ENCODE measurements around the gene MAGI3.

The MAGI3 gene

GRCh38 chr1:113437554-113438341 lies 47.4 kb downstream of the MAGI3 start:
- Histone ChIP-seq H3K4me1 (ENCODE audit: insufficient read depth, low read length) (no peaks in the 10 kb centered on the region), H3K4me3 (ENCODE audit: low read length) (no peak overlapping the region), H2AFZ (ENCODE audit: low read depth, low read length) (no peak overlapping the region), H3K36me3 (ENCODE audit: insufficient read depth, low read length) (no peaks in the 10 kb centered on the region), H3K27me3 (ENCODE audit: insufficient read depth, low read length) (no peaks in the 10 kb centered on the region), H3K9me3 (ENCODE audit: low read length) (no peaks in the 10 kb centered on the region)

DNA sequence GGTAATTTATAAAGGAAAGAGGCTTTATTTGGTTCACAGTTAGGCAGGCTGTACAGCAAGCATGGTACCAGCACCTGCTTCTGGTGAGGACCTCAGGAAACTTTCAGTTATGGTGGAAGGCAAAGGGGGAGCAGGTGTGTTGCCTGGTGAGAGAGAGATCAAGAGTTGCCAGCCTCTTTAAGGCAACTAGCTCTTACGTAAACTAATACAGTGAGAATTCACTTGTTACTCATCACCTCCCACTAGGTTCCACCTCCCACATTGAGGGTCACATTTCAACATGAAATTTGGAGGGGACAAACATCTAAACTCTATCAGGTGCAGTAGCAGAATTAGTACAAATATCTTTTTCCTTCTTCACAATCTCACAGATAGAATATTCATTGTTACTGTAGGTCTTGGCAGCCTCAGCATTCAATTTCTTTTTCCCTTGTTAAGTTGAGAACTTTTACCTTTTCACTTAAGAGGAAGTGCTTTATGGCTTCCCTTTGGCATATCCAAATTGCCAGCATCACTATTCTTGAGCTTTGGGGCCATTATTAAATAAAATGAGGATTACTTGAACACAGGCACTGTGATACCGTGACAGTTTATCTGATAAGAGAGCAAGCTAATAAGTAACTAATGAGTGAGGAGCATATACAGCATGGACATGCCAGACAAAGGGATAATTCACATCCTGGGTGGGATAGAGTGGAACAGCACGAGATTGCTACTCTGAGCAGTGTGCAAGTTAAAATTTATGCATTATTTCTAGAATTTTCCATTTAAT lies 48.4 kb downstream of the MAGI3 start:
- H3K9me3 ChIP-seq (ENCODE audit: low read length), result no peaks in the 10 kb centered on the region
- no peaks in the 10 kb centered on the region for H3K27me3 ChIP-seq (ENCODE audit: insufficient read depth, low read length)
- H3K4me3 ChIP-seq (ENCODE audit: low read length), result no peak overlapping the region
- no peak overlapping the region for H2AFZ ChIP-seq (ENCODE audit: low read depth, low read length)
- no peaks in the 10 kb centered on the region for H3K36me3 ChIP-seq (ENCODE audit: insufficient read depth, low read length)
- no peaks in the 10 kb centered on the region for H3K4me1 ChIP-seq (ENCODE audit: insufficient read depth, low read length)

DNA sequence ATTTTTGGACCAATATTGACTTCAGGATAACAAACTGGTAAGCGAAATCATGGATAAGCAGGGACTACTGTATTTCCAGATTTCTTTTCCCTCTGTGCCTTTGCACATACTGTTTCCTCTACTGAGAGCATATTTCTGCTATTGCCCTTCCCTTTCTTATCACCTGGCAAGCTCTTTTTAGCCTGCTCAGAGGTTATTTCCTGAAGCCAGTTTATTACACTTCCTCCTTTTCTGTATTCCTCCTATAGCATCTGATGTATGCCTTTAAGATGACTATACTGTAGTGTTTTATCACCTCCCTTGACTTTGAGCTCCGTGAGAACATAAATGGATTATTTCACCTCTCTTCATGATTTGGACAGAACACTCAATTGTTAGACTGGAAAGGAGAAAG lies 49.0 kb downstream of the MAGI3 start:
- no peak overlapping the region for H2AFZ ChIP-seq (ENCODE audit: low read depth, low read length)
- no peak overlapping the region for H3K4me3 ChIP-seq (ENCODE audit: low read length)
- no peaks in the 10 kb centered on the region for H3K4me1 ChIP-seq (ENCODE audit: insufficient read depth, low read length)
- H3K36me3 ChIP-seq (ENCODE audit: insufficient read depth, low read length), result no peaks in the 10 kb centered on the region
- H3K9me3 ChIP-seq (ENCODE audit: low read length), result peaks cover 4% of the 10 kb centered on the region
- H3K27me3 ChIP-seq (ENCODE audit: insufficient read depth, low read length), result no peaks in the 10 kb centered on the region

- Histone ChIP-seq H3K27me3 (ENCODE audit: insufficient read depth, low read length) (no peaks in the 10 kb centered on the region), H3K4me1 (ENCODE audit: insufficient read depth, low read length) (no peaks in the 10 kb centered on the region), H3K4me3 (ENCODE audit: low read length) (no peak overlapping the region), H2AFZ (ENCODE audit: low read depth, low read length) (no peak overlapping the region), H3K9me3 (ENCODE audit: low read length) (peaks cover 7% of the 10 kb centered on the region), H3K36me3 (ENCODE audit: insufficient read depth, low read length) (no peaks in the 10 kb centered on the region)
Measured at GRCh38 chr1:113442131-113442530, 51.8 kb downstream of the MAGI3 start.

- H3K36me3 ChIP-seq (ENCODE audit: insufficient read depth, low read length), result no peaks in the 10 kb centered on the region
- peaks cover 11% of the 10 kb centered on the region for H3K9me3 ChIP-seq (ENCODE audit: low read length)
- no peak overlapping the region for H2AFZ ChIP-seq (ENCODE audit: low read depth, low read length)
- no peaks in the 10 kb centered on the region for H3K4me1 ChIP-seq (ENCODE audit: insufficient read depth, low read length)
- no peak overlapping the region for H3K4me3 ChIP-seq (ENCODE audit: low read length)
- no peaks in the 10 kb centered on the region for H3K27me3 ChIP-seq (ENCODE audit: insufficient read depth, low read length)
Measured at GRCh38 chr1:113444857-113445256, 54.5 kb downstream of the MAGI3 start.

GRCh38 chr1:113451710-113452109 lies 61.4 kb downstream of the MAGI3 start:
- peaks cover 3% of the 10 kb centered on the region for H3K9me3 ChIP-seq (ENCODE audit: low read length)

DNA sequence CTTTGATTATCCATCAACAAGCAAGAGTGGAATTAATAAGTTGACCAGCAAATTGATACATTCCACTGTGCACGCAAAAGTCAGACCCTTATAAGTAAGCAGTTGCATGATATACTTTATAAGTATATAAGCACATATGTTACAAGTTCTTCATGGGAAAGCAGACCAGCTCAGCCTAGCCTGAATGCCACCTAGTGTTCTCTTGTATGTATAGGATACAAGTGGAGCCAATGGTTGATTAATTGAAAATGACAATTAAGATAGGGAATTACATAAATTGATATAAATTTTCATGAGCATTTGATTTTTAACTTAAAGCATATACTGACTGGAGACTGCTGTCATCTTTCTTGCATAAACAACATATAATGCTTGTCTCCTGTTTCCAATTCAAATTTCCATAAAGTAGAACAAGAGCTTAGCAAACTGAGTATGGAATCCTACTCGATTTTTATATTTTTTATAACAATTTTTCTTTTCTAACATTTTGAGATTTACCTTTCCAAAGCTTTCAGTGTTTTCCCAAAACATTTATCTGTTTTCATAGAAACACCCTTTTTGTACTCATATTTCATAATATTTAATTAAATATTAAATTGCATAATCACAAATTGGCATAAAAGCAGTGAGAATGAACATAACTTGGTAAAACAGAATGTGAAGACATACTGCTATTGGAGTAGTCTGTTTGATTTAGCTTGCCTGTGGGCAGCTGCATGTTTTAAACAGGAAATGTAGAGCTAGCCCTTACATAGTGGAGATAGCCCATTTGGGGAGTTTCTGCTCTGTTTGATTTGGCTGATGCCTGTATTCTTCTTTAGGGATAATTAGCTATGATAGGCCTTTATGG lies 62.8 kb downstream of the MAGI3 start:
- H3K4me1 ChIP-seq (ENCODE audit: insufficient read depth, low read length), result no peaks in the 10 kb centered on the region
- peaks cover 2% of the 10 kb centered on the region for H3K9me3 ChIP-seq (ENCODE audit: low read length)
- H3K4me3 ChIP-seq (ENCODE audit: low read length), result no peak overlapping the region

More at GRCh38 chr1:113451710-113452109, 61.4 kb downstream of the MAGI3 start:
- H3K36me3 ChIP-seq (ENCODE audit: insufficient read depth, low read length), result no peaks in the 10 kb centered on the region
- H3K4me1 ChIP-seq (ENCODE audit: insufficient read depth, low read length), result no peaks in the 10 kb centered on the region
- no peaks in the 10 kb centered on the region for H3K27me3 ChIP-seq (ENCODE audit: insufficient read depth, low read length)
- H2AFZ ChIP-seq (ENCODE audit: low read depth, low read length), result no peak overlapping the region
- no peak overlapping the region for H3K4me3 ChIP-seq (ENCODE audit: low read length)

GRCh38 chr1:113453771-113454083 lies 63.4 kb downstream of the MAGI3 start:
- Histone ChIP-seq H3K9me3 (ENCODE audit: low read length) (peaks cover 2% of the 10 kb centered on the region), H2AFZ (ENCODE audit: low read depth, low read length) (no peak overlapping the region), H3K4me1 (ENCODE audit: insufficient read depth, low read length) (no peaks in the 10 kb centered on the region), H3K4me3 (ENCODE audit: low read length) (no peak overlapping the region), H3K36me3 (ENCODE audit: insufficient read depth, low read length) (no peaks in the 10 kb centered on the region), H3K27me3 (ENCODE audit: insufficient read depth, low read length) (no peaks in the 10 kb centered on the region)

More for the DNA sequence above, 62.8 kb downstream of the MAGI3 start:
- no peaks in the 10 kb centered on the region for H3K27me3 ChIP-seq (ENCODE audit: insufficient read depth, low read length)
- H2AFZ ChIP-seq (ENCODE audit: low read depth, low read length), result no peak overlapping the region
- no peaks in the 10 kb centered on the region for H3K36me3 ChIP-seq (ENCODE audit: insufficient read depth, low read length)

DNA sequence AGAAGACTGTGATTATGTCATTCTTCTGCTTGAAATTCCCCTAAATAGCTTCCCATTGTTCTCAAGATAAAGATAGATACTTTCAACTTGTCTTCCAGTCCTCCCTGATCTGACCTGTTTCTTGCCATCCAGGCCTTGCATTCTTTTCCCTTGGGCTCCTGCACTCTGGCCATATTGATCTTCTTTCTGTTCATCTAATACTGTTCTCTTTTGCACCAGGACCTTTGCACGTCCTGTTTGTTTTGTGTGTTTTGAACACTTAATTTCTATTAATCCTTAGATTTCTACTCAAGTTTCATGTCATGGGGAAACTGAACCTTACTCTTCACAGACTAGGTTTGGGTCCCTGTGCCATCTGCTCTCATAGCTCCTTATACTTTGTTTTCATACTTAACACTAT lies 65.1 kb downstream of the MAGI3 start:
- Histone ChIP-seq H3K36me3 (ENCODE audit: insufficient read depth, low read length) (peaks cover 5% of the 10 kb centered on the region), H2AFZ (ENCODE audit: low read depth, low read length) (no peak overlapping the region), H3K4me3 (ENCODE audit: low read length) (no peak overlapping the region), H3K4me1 (ENCODE audit: insufficient read depth, low read length) (no peaks in the 10 kb centered on the region), H3K9me3 (ENCODE audit: low read length) (peaks cover 2% of the 10 kb centered on the region), H3K27me3 (ENCODE audit: insufficient read depth, low read length) (no peaks in the 10 kb centered on the region)

- Histone ChIP-seq H3K36me3 (ENCODE audit: insufficient read depth, low read length) (peaks cover 5% of the 10 kb centered on the region), H3K4me3 (ENCODE audit: low read length) (no peak overlapping the region), H3K27me3 (ENCODE audit: insufficient read depth, low read length) (no peaks in the 10 kb centered on the region), H2AFZ (ENCODE audit: low read depth, low read length) (no peak overlapping the region), H3K9me3 (ENCODE audit: low read length) (peaks cover 5% of the 10 kb centered on the region), H3K4me1 (ENCODE audit: insufficient read depth, low read length) (no peaks in the 10 kb centered on the region)
Measured at GRCh38 chr1:113456967-113457366, 66.7 kb downstream of the MAGI3 start.

DNA sequence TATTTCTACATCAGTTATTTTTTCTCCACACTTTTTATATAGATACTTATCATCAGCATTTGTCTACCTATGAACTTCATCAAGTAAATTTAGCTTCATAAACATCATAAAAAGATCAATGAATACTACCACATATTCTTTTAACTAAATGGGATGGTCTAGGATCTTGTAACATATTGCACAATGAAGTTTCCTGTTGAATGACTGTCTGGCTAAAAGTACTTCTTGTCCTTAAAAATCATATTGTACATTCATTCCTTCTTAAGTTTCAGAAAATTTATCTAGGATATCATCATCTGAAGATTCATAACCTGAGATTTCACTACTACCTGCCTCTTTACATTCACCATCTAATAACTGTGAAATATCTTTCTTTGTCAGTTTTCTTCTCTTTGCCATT lies 69.0 kb downstream of the MAGI3 start:
- no peaks in the 10 kb centered on the region for H3K27me3 ChIP-seq (ENCODE audit: insufficient read depth, low read length)
- H2AFZ ChIP-seq (ENCODE audit: low read depth, low read length), result no peak overlapping the region
- H3K36me3 ChIP-seq (ENCODE audit: insufficient read depth, low read length), result peaks cover 5% of the 10 kb centered on the region
- no peak overlapping the region for H3K4me3 ChIP-seq (ENCODE audit: low read length)
- H3K4me1 ChIP-seq (ENCODE audit: insufficient read depth, low read length), result no peaks in the 10 kb centered on the region
- H3K9me3 ChIP-seq (ENCODE audit: low read length), result peaks cover 5% of the 10 kb centered on the region

DNA sequence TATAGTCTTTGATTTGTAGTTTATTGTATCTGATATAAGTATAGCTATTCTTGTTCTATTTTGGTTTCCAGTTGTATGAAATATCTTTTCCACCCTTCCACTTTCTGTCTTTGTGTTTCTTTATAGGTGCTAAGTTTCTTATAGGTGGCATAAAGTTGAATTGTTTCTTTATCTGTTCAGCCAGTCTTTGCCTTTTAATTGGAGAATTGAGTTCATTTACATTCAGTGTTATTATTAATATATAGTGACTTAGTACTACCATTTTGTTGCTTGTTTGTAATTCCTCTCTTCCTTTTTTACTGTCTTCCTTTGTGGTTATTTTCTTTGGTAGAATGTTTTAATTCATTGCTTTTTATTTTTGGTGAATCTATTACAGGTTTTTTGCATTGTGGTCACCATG lies 77.7 kb downstream of the MAGI3 start:
- no peak overlapping the region for H3K4me3 ChIP-seq (ENCODE audit: low read length)
- H3K36me3 ChIP-seq (ENCODE audit: insufficient read depth, low read length), result no peaks in the 10 kb centered on the region
- no peak overlapping the region for H2AFZ ChIP-seq (ENCODE audit: low read depth, low read length)
- H3K9me3 ChIP-seq (ENCODE audit: low read length), result peaks cover 3% of the 10 kb centered on the region
- no peaks in the 10 kb centered on the region for H3K27me3 ChIP-seq (ENCODE audit: insufficient read depth, low read length)
- H3K4me1 ChIP-seq (ENCODE audit: insufficient read depth, low read length), result peaks cover 5% of the 10 kb centered on the region
